HEK293 (cell line): ENCODE data around the gene EDEM2.

ENCODE experiments used
- GFI1B ChIP-seq: fragments of 450-650 bp; formaldehyde crosslinking; IDR thresholded peaks from 2 replicates; pipeline ENCODE4 v1.5.1; 2016; ENCODE audit warnings: missing biosample characterization, missing genetic modification characterization
- HOXA7 ChIP-seq: sonication (generic); formaldehyde crosslinking; IDR thresholded peaks from 2 replicates; pipeline ENCODE4 v1.8.1; 2022; ENCODE audit warnings: missing genetic modification reagents, borderline replicate concordance
- HOXD13 ChIP-seq: sonication (generic); formaldehyde crosslinking; IDR thresholded peaks from 2 replicates; pipeline ENCODE4 v1.8.0; 2022; ENCODE audit warnings: missing genetic modification reagents, borderline replicate concordance
- INSM2 ChIP-seq: fragments of 450-650 bp; formaldehyde crosslinking; IDR thresholded peaks from 2 replicates; pipeline ENCODE4 v1.5.1; 2016; ENCODE audit warnings: missing biosample characterization, missing genetic modification characterization
- MZF1 ChIP-seq: fragments of 450-650 bp; formaldehyde crosslinking; IDR thresholded peaks from 2 replicates; pipeline ENCODE4 v1.5.1; 2017; ENCODE audit warnings: missing biosample characterization, missing genetic modification characterization, borderline replicate concordance
- PBX3 ChIP-seq: sonication (generic); formaldehyde crosslinking; IDR thresholded peaks from 2 replicates; pipeline ENCODE4 v1.8.1; 2022; ENCODE audit warnings: mild to moderate bottlenecking, moderate library complexity, missing genetic modification reagents
- REST ChIP-seq: fragments of 450-650 bp; formaldehyde crosslinking; IDR thresholded peaks from 2 replicates; pipeline ENCODE4 v1.5.1; 2016; ENCODE audit warnings: missing biosample characterization, missing genetic modification characterization
- WT1 ChIP-seq: fragments of 450-650 bp; formaldehyde crosslinking; IDR thresholded peaks from 2 replicates; pipeline ENCODE4 v1.5.1; 2016; ENCODE audit warnings: missing biosample characterization, missing genetic modification characterization
- YY1 ChIP-seq: fragments of 450-650 bp; formaldehyde crosslinking; IDR thresholded peaks from 2 replicates; pipeline ENCODE4 v1.5.1; 2018; ENCODE audit warnings: missing biosample characterization, missing genetic modification characterization
- ZBTB49 ChIP-seq: fragments of 450-650 bp; formaldehyde crosslinking; IDR thresholded peaks from 2 replicates; pipeline ENCODE4 v1.5.1; 2016; ENCODE audit warnings: missing biosample characterization, missing genetic modification characterization, low read depth
- ZBTB6 ChIP-seq: fragments of 450-650 bp; formaldehyde crosslinking; IDR thresholded peaks from 2 replicates; pipeline ENCODE4 v1.5.1; 2017; ENCODE audit warnings: missing biosample characterization, missing genetic modification characterization
- ZNF146 ChIP-seq: fragments of 450-650 bp; formaldehyde crosslinking; IDR thresholded peaks from 2 replicates; pipeline ENCODE4 v1.5.1; 2016; ENCODE audit warnings: missing biosample characterization, missing genetic modification characterization
- ZNF155 ChIP-seq: fragments of 450-650 bp; formaldehyde crosslinking; IDR thresholded peaks from 2 replicates; pipeline ENCODE4 v1.5.1; 2016; ENCODE audit warnings: missing biosample characterization, missing genetic modification characterization
- ZNF169 ChIP-seq: fragments of 450-650 bp; formaldehyde crosslinking; IDR thresholded peaks from 2 replicates; pipeline ENCODE4 v1.5.1; 2016; ENCODE audit warnings: missing biosample characterization, missing genetic modification characterization
- ZNF24 ChIP-seq: fragments of 450-650 bp; formaldehyde crosslinking; IDR thresholded peaks from 2 replicates; pipeline ENCODE4 v1.5.1; 2016; ENCODE audit warnings: missing biosample characterization, missing genetic modification characterization
- ZNF248 ChIP-seq: fragments of 450-650 bp; formaldehyde crosslinking; IDR thresholded peaks from 2 replicates; pipeline ENCODE4 v1.5.1; 2017; ENCODE audit warnings: missing biosample characterization, missing genetic modification characterization
- ZNF302 ChIP-seq: fragments of 450-650 bp; formaldehyde crosslinking; IDR thresholded peaks from 2 replicates; pipeline ENCODE4 v1.5.1; 2016; ENCODE audit warnings: missing biosample characterization, missing genetic modification characterization, low read depth
- ZNF558 ChIP-seq: fragments of 450-650 bp; formaldehyde crosslinking; IDR thresholded peaks from 2 replicates; pipeline ENCODE4 v1.5.1; 2016; ENCODE audit warnings: missing biosample characterization, missing genetic modification characterization
- ZNF560 ChIP-seq: fragments of 450-650 bp; formaldehyde crosslinking; IDR thresholded peaks from 2 replicates; pipeline ENCODE4 v1.5.1; 2017; ENCODE audit warnings: missing biosample characterization, missing genetic modification characterization, borderline replicate concordance
- ZNF600 ChIP-seq: fragments of 450-650 bp; formaldehyde crosslinking; IDR thresholded peaks from 2 replicates; pipeline ENCODE4 v1.5.1; 2016; ENCODE audit warnings: missing biosample characterization, missing genetic modification characterization
- ZNF626 ChIP-seq: fragments of 450-650 bp; sonication (Bioruptor Pico); formaldehyde crosslinking; IDR thresholded peaks from 2 replicates; pipeline ENCODE4 v1.5.1; 2018; ENCODE audit warnings: missing biosample characterization, missing genetic modification characterization, inconsistent platforms
- ZNF704 ChIP-seq: fragments of 450-650 bp; formaldehyde crosslinking; IDR thresholded peaks from 2 replicates; pipeline ENCODE4 v1.5.1; 2016; ENCODE audit warnings: missing biosample characterization, missing genetic modification characterization
- ZNF707 ChIP-seq: fragments of 450-650 bp; formaldehyde crosslinking; IDR thresholded peaks from 2 replicates; pipeline ENCODE4 v1.5.1; 2016; ENCODE audit warnings: missing biosample characterization, missing genetic modification characterization
- ZNF792 ChIP-seq: fragments of 450-650 bp; formaldehyde crosslinking; IDR thresholded peaks from 2 replicates; pipeline ENCODE4 v1.5.1; 2016; ENCODE audit warnings: missing biosample characterization, missing genetic modification characterization
- ZSCAN18 ChIP-seq: fragments of 450-650 bp; formaldehyde crosslinking; IDR thresholded peaks from 2 replicates; pipeline ENCODE4 v1.5.1; 2016; ENCODE audit warnings: missing biosample characterization, missing genetic modification characterization
- ZSCAN5A ChIP-seq: fragments of 450-650 bp; formaldehyde crosslinking; IDR thresholded peaks from 2 replicates; pipeline ENCODE4 v1.5.1; 2016; ENCODE audit warnings: missing biosample characterization, missing genetic modification characterization

EDEM2 gene

GRCh38 chr20:35092524-35093266, 54.4 kb downstream of the EDEM2 start, which contains the start of gene TRPC4AP (continued):
- TF ChIP-seq ZNF704 (no peak), ZNF792 (tag by site-specific recombination) (no peak), PBX3 (CRISPR knock-in tag) (no peak), HOXD13 (no peak), ZNF146 (tag by site-specific recombination) (no peak), ZNF24 (tag by site-specific recombination) (peak; percentile 83), YY1 (peak; percentile 84), WT1 (tag by site-specific recombination) (peak; percentile 5; the same call in 1 of the 2 replicates), ZNF600 (tag by site-specific recombination) (peak; percentile 86), ZSCAN5A (tag by site-specific recombination) (no peak), REST (tag by site-specific recombination) (no peak), ZNF558 (no peak), ZNF560 (tag by site-specific recombination) (no peak), MZF1 (tag by site-specific recombination) (no peak), ZBTB49 (tag by site-specific recombination) (no peak), ZNF169 (tag by site-specific recombination) (no peak), INSM2 (tag by site-specific recombination) (0 out of 2 replicates have a peak, but pooled peaks have one; percentile 8), ZSCAN18 (tag by site-specific recombination) (peak; percentile 25; the same call in 1 of the 2 replicates), ZBTB6 (tag by site-specific recombination) (no peak), ZNF626 (no peak), HOXA7 (CRISPR knock-in tag) (no peak), GFI1B (no peak), ZNF155 (tag by site-specific recombination) (no peak), ZNF248 (tag by site-specific recombination) (no peak), ZNF302 (tag by site-specific recombination) (no peak), ZNF707 (no peak)
